K562 (cell line): ENCODE results near the gene RPTOR. TPM values are rescaled to one million over a fixed set of nuclear protein-coding genes. Genes with fewer than 3 reads are reported as not detected.

Source experiments
- ATAC-seq: fragments of 200-7000 bp; cut with Tn5 transposase; 3 replicates; pipeline ENCODE4 v1.9.1; 2020; ENCODE audit warnings: moderate library complexity
- BruUV-seq: library from RNA; stranded (reverse); fragments of 400-500 nt; replicated peaks from 2 replicates; lab custom pipeline; 2021; lab: Mats Ljungman, UMichigan
- CTCF ChIA-PET: fragments of 300-600 bp; formaldehyde crosslinking; extraction: SDS; loops from one replicate; lab custom pipeline; 2021; ENCODE audit warnings: low intra/inter-chr PET ratio; lab: Yijun Ruan, JAX
- POLR2A ChIA-PET: fragments of 300-600, 350-650 bp; sonication (Branson Sonifier 250); formaldehyde crosslinking; extraction: SDS; loops from one replicate; lab custom pipeline; 2021; ENCODE audit warnings: antibody characterized with exemption, inconsistent platforms; lab: Yijun Ruan, JAX
- DNase-seq, 4 experiments: peaks; one replicate each; pipeline versions ENCODE4 v3.0.0 to v3.0.0-alpha.2; 2011 to 2018; ENCODE audit warnings: low spot score in 3 of 4, mixed read lengths in 3 of 4; ENCODE audit errors: extremely low read depth in 1 of 4
- FAIRE-seq: peaks from 2 replicates; lab custom pipeline; 2011; peaks lifted over from hg19 to GRCh38; lab: Jason Lieb, UNC
- H2AFZ ChIP-seq: 2 replicates; pipeline ENCODE4 v1.6.0; 2011; ENCODE audit warnings: low read depth, low read length, control low read depth, inconsistent platforms
- H3K27ac ChIP-seq: fragments of 200-600 bp; 3 replicates; pipeline ENCODE4 v1.8.0; 2011; ENCODE audit warnings: low read depth, mild to moderate bottlenecking, control low read depth, inconsistent platforms, low read length, moderate library complexity, mixed read lengths; ENCODE audit errors: extremely low read depth
- H3K27me3 ChIP-seq, 2 experiments: fragments of 300-600 bp in 1 of 2; 2 replicates in 1 of 2; 3 replicates in 1 of 2; pipeline versions ENCODE4 v1.6.0 to v1.8.0; 2011; ENCODE audit warnings: inconsistent platforms in 2 of 2, low read length in 2 of 2, mild to moderate bottlenecking in 1 of 2, mixed read lengths in 1 of 2, moderate library complexity in 1 of 2; ENCODE audit not compliant: control insufficient read depth in 2 of 2, insufficient read depth in 2 of 2
- H3K36me3 ChIP-seq: fragments of 300-600 bp; 3 replicates; pipeline ENCODE4 v1.8.0; 2011; ENCODE audit warnings: mild to moderate bottlenecking, low read length, inconsistent platforms; ENCODE audit not compliant: control insufficient read depth, insufficient read depth
- H3K4me1 ChIP-seq, 2 experiments: fragments of 200-600 bp in 1 of 2; replicated peaks in 1 of 2; 2 replicates in 1 of 2; 3 replicates in 1 of 2; pipeline versions ENCODE4 v1.5.1 to v1.8.0; 2011; ENCODE audit warnings: inconsistent platforms in 2 of 2, low read length in 2 of 2, mild to moderate bottlenecking in 1 of 2, mixed read lengths in 1 of 2, moderate library complexity in 1 of 2; ENCODE audit not compliant: control insufficient read depth in 2 of 2, insufficient read depth in 2 of 2
- H3K4me2 ChIP-seq: 2 replicates; pipeline ENCODE4 v1.6.1; 2011; ENCODE audit warnings: low read length, control low read depth, inconsistent platforms, mixed read lengths; ENCODE audit not compliant: insufficient read depth
- H3K4me3 ChIP-seq: fragments of 200-600 bp; sonication (generic), shearing (Covaris generic); 2 replicates; pipeline ENCODE4 v1.5.1; 2016; ENCODE audit warnings: control low read depth, inconsistent platforms
- H3K79me2 ChIP-seq: fragments of 200-600 bp; 3 replicates; pipeline ENCODE4 v1.8.0; 2011; ENCODE audit warnings: low read length, inconsistent platforms; ENCODE audit not compliant: control insufficient read depth, insufficient read depth
- H3K9ac ChIP-seq, 2 experiments: 2 replicates each; pipeline versions ENCODE4 v1.6.0 to v1.6.1; 2011; ENCODE audit warnings: low read depth in 2 of 2, low read length in 2 of 2, control low read depth in 1 of 2, inconsistent platforms in 1 of 2, mild to moderate bottlenecking in 1 of 2, mixed read lengths in 1 of 2; ENCODE audit not compliant: insufficient read depth in 1 of 2
- H3K9me1 ChIP-seq: one replicate; pipeline ENCODE4 v1.6.0; 2011; ENCODE audit warnings: inconsistent platforms, mild to moderate bottlenecking, low read length, moderate library complexity; ENCODE audit not compliant: control insufficient read depth, insufficient read depth
- H3K9me3 ChIP-seq: replicated peaks from 2 replicates; pipeline ENCODE4 v1.5.1; 2011; ENCODE audit warnings: low read depth, low read length, inconsistent platforms; ENCODE audit not compliant: control insufficient read depth, insufficient read depth
- H4K20me1 ChIP-seq: replicated peaks from 2 replicates; pipeline ENCODE4 v1.6.1; 2011; ENCODE audit warnings: low read length, inconsistent platforms, mixed read lengths; ENCODE audit not compliant: control insufficient read depth, insufficient read depth
- CBX2 ChIP-seq: fragments of 200-600 bp; sonication (generic); IDR thresholded peaks from one replicate; pipeline ENCODE4 v1.6.1; 2012; ENCODE audit warnings: mild to moderate bottlenecking, low read length, inconsistent platforms; ENCODE audit not compliant: insufficient read depth, poor library complexity, severe bottlenecking
- CREB1 ChIP-seq, 2 experiments: sonication (generic) in 1 of 2; formaldehyde crosslinking in 1 of 2; IDR thresholded peaks; 2 replicates each; pipeline versions ENCODE4 v1.6.1 to v1.8.0; 2012 to 2022; ENCODE audit warnings: inconsistent platforms in 1 of 2, mild to moderate bottlenecking in 1 of 2, missing genetic modification reagents in 1 of 2, moderate library complexity in 1 of 2
- EHMT2 ChIP-seq: fragments of 450-650 bp; IDR thresholded peaks from 2 replicates; pipeline ENCODE4 v1.6.1; 2018; ENCODE audit warnings: antibody characterized with exemption
- ELF2 ChIP-seq: fragments of 250-450 bp; sonication (Bioruptor Pico); IDR thresholded peaks from 2 replicates; pipeline ENCODE4 v1.5.0; 2021; ENCODE audit warnings: mild to moderate bottlenecking
- FOXK1 ChIP-seq: sonication (generic); formaldehyde crosslinking; IDR thresholded peaks from 2 replicates; pipeline ENCODE4 v1.8.0; 2022; ENCODE audit warnings: missing genetic modification reagents, mild to moderate bottlenecking, borderline replicate concordance
- FOXM1 ChIP-seq, 2 experiments: fragments of 450-650 bp in 1 of 2; sonication (generic) in 1 of 2; formaldehyde crosslinking in 1 of 2; IDR thresholded peaks; 2 replicates each; pipeline versions ENCODE4 v1.6.1 to v1.9.0; 2017 to 2022; ENCODE audit warnings: low read depth in 2 of 2, mild to moderate bottlenecking in 2 of 2, missing genetic modification reagents in 1 of 2, moderate library complexity in 1 of 2
- KHSRP ChIP-seq: fragments of 450-650 bp; IDR thresholded peaks from 2 replicates; pipeline ENCODE4 v1.6.1; 2017
- NBN ChIP-seq: fragments of 450-650 bp; IDR thresholded peaks from 2 replicates; pipeline ENCODE4 v1.6.1; 2016; ENCODE audit warnings: low read depth, mild to moderate bottlenecking
- RUNX1 ChIP-seq: sonication (generic); IDR thresholded peaks from 2 replicates; pipeline ENCODE4 v1.6.1; 2016; ENCODE audit warnings: antibody characterized with exemption, low read depth
- SNIP1 ChIP-seq: fragments of 450-650 bp; IDR thresholded peaks from 2 replicates; pipeline ENCODE4 v1.7.1; 2017; ENCODE audit warnings: low read depth, mild to moderate bottlenecking
- THAP12 ChIP-seq: fragments of 250-450 bp; sonication (Bioruptor Pico); IDR thresholded peaks from 2 replicates; pipeline ENCODE4 v1.9.0; 2021; ENCODE audit warnings: mild to moderate bottlenecking, inconsistent platforms
- THRB ChIP-seq: fragments of 450-650 bp; formaldehyde crosslinking; conservative IDR thresholded peaks from 2 replicates; pipeline ENCODE4 v1.4.0; 2022; ENCODE audit warnings: mild to moderate bottlenecking, missing genetic modification characterization
- ZNF23 ChIP-seq: fragments of 250-450 bp; sonication (Bioruptor Pico); IDR thresholded peaks from 2 replicates; pipeline ENCODE4 v1.4.0; 2020; ENCODE audit warnings: mild to moderate bottlenecking
- ZNF561 ChIP-seq: fragments of 450-650 bp; formaldehyde crosslinking; conservative IDR thresholded peaks from 2 replicates; pipeline ENCODE4 v1.4.0; 2020; ENCODE audit warnings: mild to moderate bottlenecking, moderate library complexity
- WGBS: fragments of 100-300 bp; shearing (Covaris generic); methylation state at CpG from one replicate; pipeline ENCODE4 v1.1.6; 2016; ENCODE audit warnings: low coverage, mixed read lengths; ENCODE audit not compliant: insufficient coverage; ENCODE audit errors: missing lambda C conversion rate; 5-methylcytosine and 5-hydroxymethylcytosine counted together
- in situ Hi-C: fragments of 300-500 bp; cut with MboI; formaldehyde crosslinking; loops from 4 replicates; pipeline ENCODE4 v1.15.0; 2018; ENCODE audit warnings: inconsistent platforms, mixed read lengths
- intact Hi-C: fragments of 100-400 bp; cut with micrococcal nuclease; formaldehyde crosslinking; loops from 2 replicates; pipeline ENCODE4 v1.14.2; 2022
- polyA plus RNA-seq, 8 experiments: library from polyadenylated mRNA; depleted of rRNA in 4 of 8; stranded (reverse) in 5 of 8; unstranded in 3 of 8; fragments of >200 nt; fragmentation: Nextera tagmentation in 2 of 8; fragmentation: Illumina TruSeq in 1 of 8; extraction: Ambion mirVana in 2 of 8; extraction: Trizol in 1 of 8; gene quantifications; 2 replicates each; pipeline versions ENCODE4 v1.2.1 to v1.2.3, GENCODE V29; 2011 to 2014; ENCODE audit warnings: inconsistent platforms in 1 of 8, missing spikeins in 1 of 8
- total RNA-seq, 7 experiments: library from RNA; depleted of rRNA in 6 of 7; stranded (reverse); fragments of >200 nt in 6 of 7; fragmentation: Illumina TruSeq in 2 of 7; extraction: Trizol in 2 of 7; gene quantifications; 2 replicates each; pipeline versions ENCODE4 v1.2.1 to v1.2.3, GENCODE V29; 2011 to 2021; ENCODE audit warnings: low replicate concordance in 1 of 7

The RPTOR gene
- total and polyA plus RNA-seq, 9 of the 15 experiments (the other 6 are each of a cell fraction or from before 2014, with no cell fraction given), result 0.24 to 54.1 (median 10.2) TPM

- H3K9me3 ChIP-seq, result no peaks in the 10 kb centered on the region
- peaks cover 2% of the 10 kb centered on the region for H3K9me1 ChIP-seq
- TF ChIP-seq CBX2 (no peak), ELF2 (no peak), ZNF561 (CRISPR knock-in tag) (no peak), RUNX1 (no peak), FOXK1 (CRISPR knock-in tag) (no peak), CREB1 (IDR thresholded peaks at IDR 0.05) (no peak), CREB1 (CRISPR knock-in tag; IDR thresholded peaks at IDR 0.05) (no peak), EHMT2 (no peak), FOXM1 (IDR thresholded peaks at IDR 0.05; ENCODE audit: low read depth) (no peak), FOXM1 (CRISPR knock-in tag; IDR thresholded peaks at IDR 0.05; ENCODE audit: low read depth) (no peak), ZNF23 (CRISPR knock-in tag) (no peak), KHSRP (no peak), THRB (CRISPR knock-in tag) (no peak), NBN (no peak), SNIP1 (no peak), THAP12 (CRISPR knock-in tag) (no peak)
- ChIA-PET POLR2A (no interaction called here), CTCF (no interaction called here)
- DNase-seq (no peak), FAIRE-seq (no peak), ATAC-seq (no peak)
- no peak overlapping the region for H3K4me2 ChIP-seq
- 0 out of 2 replicates have a peak, but pooled peaks cover 3% of the 10 kb centered on the region for H4K20me1 ChIP-seq
- H2AFZ ChIP-seq, result no peak overlapping the region
- peaks cover 0 to 21% of the 10 kb centered on the region in 2 experiments; a peak in 2 of 5 replicates for H3K4me1 ChIP-seq
- intact Hi-C loops (no loop called here), in situ Hi-C loops (no loop called here)
- no peaks in the 10 kb centered on the region for H3K79me2 ChIP-seq
- H3K9ac ChIP-seq, result no peak overlapping the region
- peaks cover 23% of the 10 kb centered on the region; the same call in 2 of the 3 replicates for H3K36me3 ChIP-seq
- WGBS, result 89% methylated on average over 13 of the region's 13 CpGs
- H3K27ac ChIP-seq, result no peak overlapping the region
- H3K27me3 ChIP-seq, result no peaks in the 10 kb centered on the region
- H3K4me3 ChIP-seq, result no peak overlapping the region
- BruUV-seq, result no TSS peak
Measured at GRCh38 chr17:80820331-80820730, 275.7 kb downstream of the RPTOR start.
